NCI-H226 (cell line): Measurements from ENCODE around the gene TLK1.
"Not testable (repeated sequence)": the region's sequence is repeated elsewhere in the genome, so short reads cannot be mapped to it uniquely, and the experiment has no call there.

Source experiments
- DNase-seq: peaks from one replicate; pipeline ENCODE4 v3.0.0-alpha.2; 2015

TLK1 gene

GRCh38 chr2:171076422-171076821 lies 84.3 kb downstream of the TLK1 start:
- not testable (repeated sequence) for DNase-seq

DNA sequence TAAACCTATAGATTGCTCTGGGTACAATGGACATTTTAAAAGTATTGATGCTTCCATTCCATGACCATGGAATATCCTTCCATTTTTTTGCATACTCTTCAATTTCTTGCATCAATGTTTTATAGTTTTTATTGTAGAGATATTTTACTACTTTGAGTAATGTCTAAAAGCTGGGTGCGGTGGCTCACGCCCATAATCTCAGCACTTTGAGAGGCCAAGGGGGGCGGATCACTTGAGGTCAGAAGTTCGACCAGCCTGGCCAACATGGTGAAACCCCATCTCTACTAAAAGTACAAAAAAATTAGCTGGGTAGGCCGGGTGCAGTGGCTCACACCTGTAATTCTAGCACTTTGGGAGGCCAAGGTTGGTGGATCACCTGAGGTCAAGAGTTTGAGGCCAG lies 88.5 kb downstream of the TLK1 start:
- no peak for DNase-seq

- no peak for DNase-seq
Observed at GRCh38 chr2:171069286-171069956, 91.3 kb downstream of the TLK1 start.

DNA sequence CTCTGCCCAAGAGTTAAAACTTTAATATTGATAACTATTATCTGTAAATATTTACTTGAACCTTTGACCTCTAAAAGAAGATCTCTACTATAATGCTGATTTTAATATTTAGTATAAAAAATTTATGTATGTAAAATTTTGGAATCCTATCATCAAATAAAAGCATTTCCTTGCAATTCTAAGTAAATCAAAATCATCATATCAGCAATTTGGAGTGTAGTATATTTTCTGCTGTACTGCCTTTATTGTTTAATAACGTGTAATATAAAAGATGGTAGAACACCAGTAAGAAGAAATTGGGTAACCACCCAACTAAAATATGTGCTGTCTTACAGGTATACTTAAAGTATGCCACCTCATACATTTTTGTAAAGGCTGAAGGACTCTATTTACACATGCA lies 94.6 kb downstream of the TLK1 start:
- DNase-seq: no peak

GRCh38 chr2:171057575-171057974 lies 103.1 kb downstream of the TLK1 start:
- no peak for DNase-seq

GRCh38 chr2:171056307-171056706 lies 104.4 kb downstream of the TLK1 start:
- no peak for DNase-seq

DNA sequence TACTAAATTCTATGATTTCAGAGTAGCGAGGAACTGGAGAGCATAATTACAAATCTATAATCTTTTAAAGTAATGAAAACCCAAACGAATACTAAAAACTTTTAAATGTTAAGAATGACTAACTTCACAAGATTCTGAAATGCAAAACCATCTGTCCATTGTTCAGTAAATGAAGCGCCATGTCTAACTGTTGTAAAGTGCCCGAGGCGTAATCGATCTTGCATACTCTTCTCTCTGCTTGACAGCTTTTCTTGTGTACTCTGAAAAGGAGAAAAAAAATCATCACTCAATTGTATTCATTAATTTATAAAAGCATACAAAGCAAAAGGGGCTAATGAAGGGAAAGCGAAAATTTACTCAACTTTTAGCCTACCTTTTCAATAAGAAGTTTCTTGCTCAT lies 111.0 kb downstream of the TLK1 start:
- no peak for DNase-seq

DNA sequence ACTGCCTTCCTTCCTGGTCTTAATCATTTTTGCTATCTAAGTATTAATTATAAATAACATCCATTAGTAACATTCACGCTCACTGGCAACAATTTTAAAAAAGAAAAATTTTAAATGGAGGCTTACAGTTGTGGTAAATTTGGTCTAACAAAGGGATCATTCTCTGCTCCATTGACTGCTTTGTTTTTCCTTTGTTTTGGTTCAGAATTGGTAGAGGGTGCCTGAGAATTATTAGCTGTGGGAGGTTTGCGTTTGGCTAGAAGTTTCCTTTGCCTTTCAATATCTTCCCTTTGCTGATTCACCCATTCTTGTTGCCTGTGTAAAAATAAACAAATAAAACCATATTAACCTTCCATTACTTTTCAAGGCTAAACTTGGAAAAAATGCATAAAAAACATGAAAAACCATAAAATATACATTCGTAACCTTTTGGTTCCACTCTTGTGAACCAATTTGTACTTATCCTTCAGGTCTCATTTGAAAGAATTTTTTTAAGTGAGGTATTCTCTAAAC lies 114.6 kb downstream of the TLK1 start:
- no peak for DNase-seq

DNA sequence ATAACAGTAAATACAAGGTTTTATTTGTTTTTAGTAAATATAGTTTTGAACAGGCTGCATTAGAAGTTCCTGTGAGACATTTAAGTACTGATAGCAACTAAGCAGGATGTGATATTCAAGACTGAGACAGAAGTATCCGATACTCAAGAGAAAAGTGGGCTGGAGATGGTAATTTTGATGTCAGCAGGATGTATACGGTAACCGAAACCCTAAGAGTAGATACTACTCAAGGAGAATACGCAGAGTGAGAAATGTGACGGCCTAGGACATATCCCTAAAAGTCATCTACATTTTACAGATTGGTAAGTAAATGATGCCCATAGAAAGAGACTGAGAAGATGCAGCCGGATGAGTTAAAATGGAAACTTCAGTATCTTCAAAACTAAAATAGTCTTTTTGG lies 116.3 kb downstream of the TLK1 start:
- DNase-seq: no peak

DNA sequence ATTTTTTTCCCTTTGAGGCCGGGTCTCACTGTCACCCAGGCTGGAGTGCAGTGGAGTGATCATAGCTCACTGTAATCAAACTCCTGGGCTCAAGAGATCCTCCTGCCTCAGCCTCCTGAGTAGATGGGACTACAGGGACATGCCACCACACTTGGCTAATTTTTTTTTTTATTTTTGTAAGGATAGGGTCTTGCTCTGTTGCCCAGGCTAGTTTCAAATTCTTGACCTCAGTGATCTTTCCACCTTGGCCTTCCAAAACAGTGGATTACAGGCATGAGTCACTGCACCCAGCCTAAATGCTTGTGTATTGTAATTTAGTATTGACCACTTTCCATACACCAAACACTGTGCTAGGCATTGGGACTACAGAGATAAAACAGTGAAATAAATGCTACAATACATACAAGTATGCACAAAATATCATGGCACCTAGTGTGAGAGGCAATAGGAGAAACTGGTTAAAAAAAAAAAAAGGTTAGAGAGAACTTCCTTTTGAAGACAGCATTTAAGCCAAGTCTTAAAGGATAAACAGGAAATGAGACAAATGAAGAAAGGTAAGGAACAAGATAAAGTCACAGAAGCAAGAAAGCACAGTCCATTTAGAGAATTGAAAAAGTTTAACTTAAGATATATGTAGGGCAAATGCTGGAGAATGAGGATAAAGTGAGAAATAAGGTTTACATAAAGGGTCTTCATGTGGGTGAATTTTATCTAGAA lies 118.3 kb downstream of the TLK1 start:
- no peak for DNase-seq

- no peak for DNase-seq
Observed at GRCh38 chr2:171036532-171036931, 124.2 kb downstream of the TLK1 start.

DNA sequence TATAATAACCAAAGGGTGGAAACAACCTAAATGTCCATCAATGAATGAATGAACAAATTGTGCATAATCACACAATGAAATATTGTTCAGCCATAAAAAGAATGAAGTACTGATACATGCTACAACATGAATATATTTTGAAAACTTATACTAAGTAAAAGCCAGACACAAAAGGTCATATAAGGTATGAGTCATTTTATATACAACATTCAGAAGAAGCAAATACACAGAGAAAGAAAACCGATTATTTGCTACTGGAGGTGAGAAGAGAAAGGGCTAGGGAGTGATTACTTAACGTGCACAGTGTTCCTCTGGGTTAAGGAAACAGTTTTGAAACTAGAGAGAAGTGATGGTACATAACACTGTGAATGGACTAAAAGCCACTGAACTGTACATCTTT lies 126.4 kb downstream of the TLK1 start:
- no peak for DNase-seq

DNA sequence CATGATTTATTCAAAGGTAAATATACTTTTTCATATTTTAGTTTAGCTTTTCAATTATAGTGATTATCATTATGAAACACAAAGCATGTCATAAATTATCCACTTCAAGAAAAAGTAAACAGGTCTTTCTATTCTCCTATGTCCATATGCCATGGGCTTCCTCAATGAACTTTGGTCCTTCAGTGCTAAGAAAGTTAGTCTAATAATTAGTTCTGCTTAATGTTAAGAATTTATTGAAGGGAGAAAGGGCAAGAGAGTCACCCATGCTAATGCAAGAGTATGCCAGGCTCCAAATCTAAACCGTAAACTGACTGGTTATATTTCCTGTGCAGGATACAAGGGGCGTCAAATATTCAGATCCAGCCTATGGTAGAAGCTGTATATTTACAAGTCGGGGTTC lies 135.5 kb downstream of the TLK1 start:
- no peak for DNase-seq

GRCh38 chr2:171018522-171018921 lies 142.2 kb downstream of the TLK1 start:
- DNase-seq: no peak

- no peak for DNase-seq
Observed at GRCh38 chr2:171016125-171016524, 144.6 kb downstream of the TLK1 start.

DNA sequence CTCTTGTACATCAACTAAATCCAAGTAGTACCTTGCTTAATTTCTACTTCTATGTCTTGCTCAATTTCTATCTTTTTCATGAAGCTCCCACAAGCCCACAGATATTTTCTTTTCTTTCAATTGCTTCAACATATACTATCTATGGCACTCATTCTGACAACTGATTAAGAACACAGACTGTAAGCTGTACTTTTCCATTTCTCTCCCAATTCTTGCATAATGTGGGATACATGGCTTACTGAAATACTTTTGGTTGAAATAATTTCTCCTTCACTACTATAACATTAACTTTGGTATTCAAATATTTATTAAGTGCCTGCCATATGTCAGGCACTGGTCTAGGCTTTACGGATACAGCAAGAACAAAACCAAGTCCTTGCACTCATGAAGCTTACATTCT lies 146.8 kb downstream of the TLK1 start:
- DNase-seq: no peak

- DNase-seq: no peak
Observed at GRCh38 chr2:171009386-171009785, 151.3 kb downstream of the TLK1 start.

DNA sequence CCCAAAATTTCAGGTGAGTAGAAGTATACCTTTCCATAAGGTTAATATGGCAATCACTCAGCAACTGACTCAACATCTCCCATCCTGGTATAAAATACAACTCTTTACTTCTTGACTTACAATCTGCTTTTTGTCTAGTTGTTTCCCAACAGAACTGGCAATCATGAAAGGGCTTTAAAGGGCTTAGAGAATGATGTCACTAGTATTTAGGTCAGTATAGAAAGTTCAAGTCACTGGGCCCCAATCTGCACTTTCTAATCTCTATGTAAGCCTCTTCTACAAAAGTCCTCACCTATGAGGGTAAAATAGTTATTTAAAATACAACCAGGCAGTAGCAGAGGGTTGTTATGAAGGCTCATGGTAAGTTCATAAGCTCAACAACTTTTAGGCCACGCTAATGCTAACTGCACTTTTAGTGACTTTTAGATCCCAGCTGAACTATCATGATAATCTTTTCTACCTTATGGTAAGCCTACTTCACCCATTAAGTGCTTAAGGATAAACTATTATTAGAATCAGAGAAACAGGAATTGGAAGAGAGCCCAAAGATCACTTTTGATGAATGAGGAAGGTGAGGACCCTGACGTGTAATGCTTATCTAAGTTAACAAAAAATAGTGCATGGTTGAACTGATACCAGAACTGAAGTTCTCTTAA lies 152.0 kb downstream of the TLK1 start:
- no peak for DNase-seq

DNA sequence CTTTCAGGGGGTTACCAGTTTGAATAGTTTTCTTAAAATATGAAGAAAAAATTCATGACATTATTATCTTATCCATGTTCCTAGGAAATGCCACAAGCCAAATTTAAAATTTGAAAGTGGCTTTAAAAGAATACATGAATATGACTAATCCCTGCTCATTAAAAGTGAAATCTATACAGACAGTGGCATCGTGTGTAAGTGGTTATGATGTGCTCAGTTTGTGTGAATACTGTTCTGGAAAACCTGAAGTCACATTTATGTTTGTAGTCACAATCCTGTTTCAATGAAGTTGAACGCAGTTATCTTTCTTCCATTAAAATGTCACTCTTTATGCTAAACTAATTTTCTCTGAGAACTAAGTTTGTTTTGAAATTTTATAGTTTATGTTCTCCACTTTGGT lies 155.9 kb downstream of the TLK1 start:
- DNase-seq: no peak

DNA sequence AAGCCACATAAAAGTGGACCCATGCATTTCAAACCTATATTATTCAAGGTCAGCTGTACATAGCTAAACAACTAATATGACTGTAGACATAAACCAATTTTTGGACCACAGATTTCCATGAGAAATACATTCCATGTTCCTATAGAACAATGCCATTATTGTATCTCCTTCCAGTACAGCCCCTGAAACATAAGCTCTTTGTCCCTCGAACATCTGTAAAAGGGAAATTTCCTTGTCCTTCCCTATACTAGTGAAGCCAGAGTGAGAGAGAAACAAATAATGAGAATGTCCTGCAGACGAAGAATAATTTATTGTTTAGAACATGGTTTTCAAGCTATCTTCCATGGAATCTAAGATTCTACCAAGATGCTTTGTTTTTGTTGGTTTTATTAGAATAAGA lies 156.3 kb downstream of the TLK1 start:
- DNase-seq: no peak

- no peak for DNase-seq
Observed at GRCh38 chr2:170999654-171000053, 161.0 kb downstream of the TLK1 start.

DNA sequence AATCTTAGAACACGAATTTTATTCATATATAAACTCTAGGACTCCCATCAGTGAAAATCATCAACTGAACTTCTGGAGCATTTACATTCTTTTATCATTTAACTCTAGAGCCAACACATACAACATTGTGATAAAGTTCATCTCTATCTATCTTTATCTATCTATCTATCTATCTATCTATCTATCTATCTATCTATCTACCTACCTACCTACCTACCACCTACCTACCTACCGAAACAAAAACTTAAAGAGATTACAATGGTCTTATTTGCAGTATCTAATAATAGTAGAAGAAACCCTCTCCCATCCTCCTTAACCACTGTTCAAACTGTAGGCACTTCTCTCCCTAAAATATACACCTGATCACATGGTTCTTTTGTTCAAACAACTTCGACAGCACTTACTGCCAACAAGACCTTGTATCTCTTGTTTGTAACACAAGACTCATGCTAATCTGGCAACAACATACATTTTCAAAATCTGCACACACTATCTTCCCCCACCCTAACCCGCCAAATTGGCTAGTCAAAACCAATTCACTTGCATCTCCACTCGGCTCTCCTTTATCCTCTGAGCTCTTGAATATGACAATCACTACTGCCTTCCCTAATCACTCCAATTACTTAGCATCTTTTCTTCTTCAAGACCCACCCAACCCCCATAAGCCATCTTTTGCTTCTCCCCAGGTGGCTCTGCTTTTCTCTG lies 162.6 kb downstream of the TLK1 start:
- DNase-seq: no peak

GRCh38 chr2:170996316-170996715 lies 164.4 kb downstream of the TLK1 start:
- no peak for DNase-seq
